HG03097 (cell line): ENCODE data around the gene PLXNB2.

ENCODE experiments used
- ATAC-seq: cut with Tn5 transposase; IDR thresholded peaks from one replicate; pipeline ENCODE4 v1.9.1; 2021; ENCODE audit not compliant: unreplicated experiment, low FRiP score

PLXNB2 gene

GRCh38 chr22:50269573-50269969, 37.9 kb downstream of the PLXNB2 start:
- no peak for ATAC-seq

DNA sequence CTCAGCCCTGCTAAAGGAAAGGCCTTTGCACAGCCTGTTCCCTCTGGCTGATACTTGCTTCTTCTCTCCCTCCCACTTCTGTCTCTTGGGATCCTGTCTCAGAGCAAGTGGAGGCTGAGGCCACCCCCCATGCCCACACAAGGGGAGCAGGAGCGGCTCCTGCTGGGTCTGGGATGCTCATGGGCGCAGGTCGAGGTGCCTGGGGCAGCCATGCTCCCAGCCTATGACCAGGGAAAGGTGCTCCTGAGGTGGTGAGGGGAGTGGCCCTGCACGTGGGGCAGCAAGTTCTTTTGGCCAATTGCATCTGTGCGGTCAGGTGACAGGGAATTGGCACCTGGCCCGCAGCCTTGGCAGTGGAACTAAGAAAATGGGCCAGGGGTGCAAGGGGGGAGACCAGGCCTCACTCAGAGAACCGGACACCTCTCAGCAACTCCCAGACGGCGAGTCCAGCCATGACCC, 38.8 kb downstream of the PLXNB2 start:
- no peak for ATAC-seq

- no peak for ATAC-seq
Observed at GRCh38 chr22:50267591-50268390, 39.7 kb downstream of the PLXNB2 start.

DNA sequence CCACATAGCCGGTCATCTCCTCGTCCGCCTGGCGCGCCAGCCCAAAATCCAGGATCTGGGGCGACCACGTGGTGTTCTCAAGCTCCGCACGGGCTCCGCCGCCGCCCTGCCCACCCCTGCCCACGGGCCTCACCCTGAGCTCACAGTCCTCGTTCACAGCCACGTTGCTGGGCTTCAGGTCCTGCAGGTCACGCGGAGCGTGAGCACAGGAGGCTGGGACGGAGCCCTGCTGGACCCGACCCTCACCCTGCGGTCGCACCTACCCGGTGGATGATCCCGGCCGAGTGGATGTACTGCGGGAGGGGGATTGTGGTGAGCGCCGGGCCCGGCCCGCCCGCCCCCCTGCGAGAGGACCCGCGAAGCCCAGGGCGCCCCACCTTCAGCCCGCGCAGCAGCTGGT, 40.5 kb downstream of the PLXNB2 start:
- no peak for ATAC-seq

DNA sequence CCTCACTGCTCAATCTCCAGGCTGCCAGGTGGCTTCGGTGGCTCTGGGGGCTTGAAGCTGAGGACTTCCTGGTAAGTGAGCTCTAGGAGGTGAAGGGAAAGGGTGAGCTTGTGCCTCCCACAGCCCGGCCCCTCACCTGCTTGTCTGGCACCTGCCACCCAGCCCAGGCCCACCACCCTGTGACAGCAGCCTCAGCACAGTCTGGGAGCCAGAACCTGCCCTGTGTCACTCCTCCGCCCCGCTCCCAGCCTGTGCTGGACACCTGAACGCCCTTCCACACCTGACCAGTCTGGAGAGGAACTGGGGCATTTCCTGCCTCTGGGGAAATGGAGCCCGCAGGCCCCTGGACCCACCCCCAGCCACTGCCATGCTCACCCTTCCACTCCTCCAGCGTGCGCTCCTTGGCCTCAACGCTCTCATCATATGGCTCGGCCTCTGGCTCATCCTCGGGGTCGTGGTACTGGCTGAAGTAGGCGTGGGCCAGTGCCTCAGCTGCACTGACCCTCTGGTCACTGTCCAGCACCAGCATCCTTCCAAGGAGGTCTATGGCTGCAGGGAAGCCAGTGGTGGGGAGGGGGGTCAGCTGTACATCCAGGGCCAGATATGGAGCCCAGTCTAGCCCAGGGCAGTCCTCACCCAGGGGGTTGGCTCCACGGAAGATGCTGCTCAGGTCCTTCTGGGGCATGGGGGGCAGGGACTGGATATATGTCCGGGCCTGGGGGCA, 42.3 kb downstream of the PLXNB2 start:
- ATAC-seq, result no peak

GRCh38 chr22:50264104-50264745, 43.2 kb downstream of the PLXNB2 start:
- ATAC-seq, result no peak

GRCh38 chr22:50262973-50263617, 44.4 kb downstream of the PLXNB2 start:
- no peak for ATAC-seq

DNA sequence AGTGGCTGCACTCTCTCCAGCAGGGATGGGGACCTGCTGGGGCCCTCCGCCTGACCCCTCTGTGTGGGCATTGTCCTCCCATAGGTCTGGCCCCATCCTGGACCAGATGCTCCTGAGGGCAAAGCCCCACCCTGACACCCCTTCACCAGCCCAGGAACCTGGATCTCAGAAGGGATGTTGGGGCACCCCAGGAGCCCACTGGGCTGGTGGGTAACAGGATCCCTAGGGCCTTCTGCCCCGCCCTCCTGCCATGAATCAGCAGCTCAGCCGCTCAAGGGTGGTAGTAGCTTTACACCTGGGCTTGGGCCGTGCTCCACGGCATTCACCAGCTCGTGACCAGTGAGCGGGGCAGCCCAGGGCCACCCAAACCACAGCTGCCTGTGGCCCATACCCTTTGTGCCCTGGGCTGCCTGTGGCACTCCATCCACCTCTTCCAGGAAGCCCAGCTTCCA, 45.0 kb downstream of the PLXNB2 start:
- ATAC-seq, result no peak

- no peak for ATAC-seq
Observed at GRCh38 chr22:50261615-50262459, 45.6 kb downstream of the PLXNB2 start, which contains the start of gene MAPK12. Gene MAPK12 (minus strand): TSS chr22:50261683. CDS start chr22:50261509, 174 bp downstream.

DNA sequence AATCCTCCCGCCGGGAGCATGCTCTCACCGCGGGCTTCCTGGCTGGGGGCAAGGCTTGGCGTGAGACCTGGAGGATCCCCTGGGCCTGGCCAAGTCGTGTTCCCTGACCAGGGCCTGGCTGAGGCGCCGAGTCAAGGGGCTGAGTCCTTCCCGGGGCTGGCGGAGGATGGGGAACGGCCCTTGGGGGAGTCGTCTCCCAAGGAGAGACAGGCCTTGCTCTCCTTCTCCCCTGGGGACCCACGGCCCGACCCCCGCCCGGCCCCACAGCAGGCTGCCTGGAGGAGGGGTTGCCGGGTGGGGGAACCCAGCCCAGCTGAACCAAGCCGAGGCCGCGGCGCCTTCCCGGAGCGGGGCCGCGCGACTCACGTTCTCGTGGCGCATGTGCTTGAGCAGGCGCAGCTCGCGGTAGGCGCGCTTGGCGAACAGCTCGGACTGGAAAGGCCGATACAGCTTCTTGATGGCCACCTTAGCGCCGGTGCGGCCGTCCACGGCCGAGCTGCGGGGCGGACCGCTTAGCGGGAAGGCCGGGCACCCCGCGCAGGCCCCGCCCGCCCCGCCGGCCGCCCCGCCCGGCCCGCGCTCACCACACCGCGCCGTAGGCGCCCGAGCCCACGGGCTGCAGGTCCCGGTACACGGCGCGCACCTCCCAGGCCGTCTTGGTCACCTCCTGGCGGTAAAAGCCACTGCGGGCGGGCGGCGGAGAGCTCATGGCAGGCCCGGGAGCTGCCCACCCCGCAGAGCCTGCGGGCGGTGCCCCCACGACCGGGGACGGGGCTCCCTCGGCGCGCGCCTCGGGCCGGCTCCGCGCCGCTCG, 46.4 kb downstream of the PLXNB2 start:
- no peak for ATAC-seq

DNA sequence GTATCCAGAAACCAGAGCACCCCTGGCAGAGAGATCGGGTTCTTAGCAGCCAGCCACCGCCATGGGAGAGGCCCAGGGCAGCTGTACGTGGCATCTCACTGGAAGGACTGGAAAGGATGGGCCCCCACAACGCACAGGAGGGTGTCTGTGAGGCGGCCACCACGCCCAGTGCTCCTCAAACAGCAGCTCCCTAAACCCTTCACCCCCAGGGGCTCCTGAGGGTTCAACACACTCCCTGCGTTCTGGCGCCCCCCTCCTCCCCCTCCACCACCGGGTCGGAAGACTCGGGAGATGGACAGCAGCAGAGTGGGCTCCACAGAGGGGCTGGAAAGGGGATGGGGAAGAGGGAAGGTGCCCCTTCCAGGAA, 47.0 kb downstream of the PLXNB2 start:
- no peak for ATAC-seq

GRCh38 chr22:50259302-50259701, 48.1 kb downstream of the PLXNB2 start:
- no peak for ATAC-seq

DNA sequence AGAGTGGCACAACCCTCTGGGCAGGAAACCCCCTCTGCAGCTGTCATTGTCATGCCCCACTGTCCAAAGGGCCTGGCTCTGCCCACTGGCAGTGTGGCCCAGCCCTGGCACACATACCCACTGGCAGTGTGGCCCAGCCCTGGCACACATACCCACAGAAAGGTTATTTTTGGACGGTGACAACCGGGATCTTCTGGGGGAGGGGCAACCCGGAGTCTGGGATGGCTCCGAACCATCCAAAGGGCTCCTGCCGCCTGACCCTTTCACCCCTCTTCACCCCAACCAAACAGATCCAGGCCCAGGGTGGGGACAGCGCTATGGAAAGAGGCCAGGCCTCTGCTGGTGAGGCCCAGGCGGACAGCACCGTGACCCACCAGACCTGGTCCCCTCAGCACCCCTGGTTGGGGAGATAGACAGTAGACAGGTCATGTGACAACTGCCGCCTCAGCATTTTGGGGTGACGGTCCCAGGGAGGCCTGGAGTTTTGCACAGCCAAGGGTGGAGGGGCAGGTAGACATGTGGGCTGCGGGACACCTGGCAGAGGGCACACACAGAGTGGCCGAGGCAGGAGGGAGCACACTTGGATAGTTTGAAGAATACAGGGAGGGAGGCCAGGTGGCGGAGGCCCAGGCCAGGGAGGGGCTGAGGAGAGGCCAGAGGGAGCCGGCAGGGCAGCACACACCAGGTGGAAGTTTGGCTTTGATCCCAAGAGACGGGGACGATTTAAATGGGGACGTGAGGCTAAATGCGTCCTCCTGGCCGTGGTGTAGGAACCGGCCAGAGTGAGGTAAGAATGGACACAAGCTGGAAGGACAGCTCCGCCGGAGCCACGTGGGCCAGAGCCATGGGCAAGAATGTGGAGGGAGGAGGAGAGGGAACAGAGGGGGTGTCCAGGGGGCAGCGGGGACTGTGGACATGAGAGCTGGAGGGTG, 48.8 kb downstream of the PLXNB2 start:
- no peak for ATAC-seq

DNA sequence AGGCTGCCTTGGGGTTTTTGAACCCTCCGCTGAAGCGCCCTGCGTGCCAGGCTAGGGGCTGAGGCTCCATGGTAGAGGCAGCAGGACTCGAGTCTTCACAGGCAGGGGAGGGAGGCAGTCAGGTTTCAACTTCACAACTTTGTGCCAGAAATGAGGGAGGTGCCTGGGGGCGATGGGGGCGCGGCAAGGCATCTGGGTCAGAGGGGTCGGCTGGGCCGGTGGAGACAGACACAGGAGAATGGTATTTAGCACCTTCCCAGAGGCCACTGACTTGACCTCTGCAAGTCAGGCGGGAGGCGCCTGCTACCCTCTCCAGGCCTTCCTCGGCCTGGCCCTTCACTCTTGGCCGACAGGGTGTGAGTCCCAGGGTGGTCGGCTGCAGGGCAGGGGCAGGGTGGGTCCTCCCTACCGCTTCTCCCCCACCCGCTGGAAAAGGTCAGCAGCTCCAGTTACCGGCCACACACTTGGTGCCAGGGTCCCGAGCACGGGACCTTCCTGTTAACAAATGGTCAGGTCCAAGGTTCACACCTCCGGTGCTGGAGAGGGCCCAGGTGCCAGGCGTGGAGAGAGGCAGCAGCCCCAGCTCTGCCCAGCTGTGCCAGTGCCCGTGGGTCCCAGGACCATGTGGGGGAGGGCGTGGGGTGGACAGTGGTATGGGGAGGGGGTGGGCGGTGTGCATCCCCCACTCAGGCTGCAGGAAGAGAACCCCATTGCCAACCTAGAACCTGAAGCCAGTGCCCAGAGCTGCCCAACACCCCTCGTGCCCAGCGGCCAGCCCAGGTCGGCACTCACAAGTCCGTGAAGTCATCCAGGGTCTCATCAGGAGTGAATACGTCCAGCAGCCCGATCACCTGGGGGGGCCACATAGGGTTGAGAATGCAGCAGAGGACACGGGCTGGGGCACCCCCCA, 49.7 kb downstream of the PLXNB2 start:
- ATAC-seq, result no peak

DNA sequence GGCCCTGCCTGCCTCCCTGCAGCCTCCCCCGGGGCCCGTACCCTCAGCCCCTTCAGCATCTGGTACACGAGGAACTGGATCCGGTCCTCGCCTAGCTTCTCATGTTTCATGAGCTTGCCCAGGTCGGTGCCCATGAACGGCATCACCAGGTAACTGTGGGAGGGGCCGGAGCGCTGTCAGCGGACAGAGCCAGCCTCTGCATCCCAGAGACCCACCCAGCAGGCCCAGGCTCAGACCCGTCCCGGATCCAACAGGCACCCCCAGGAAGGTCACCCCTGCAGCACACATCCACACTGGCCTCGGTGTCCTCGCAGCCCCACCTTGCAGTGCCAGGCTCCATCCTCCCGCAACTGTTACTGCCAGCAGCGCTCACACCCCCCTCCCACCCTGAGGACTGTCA, 50.4 kb downstream of the PLXNB2 start:
- no peak for ATAC-seq

GRCh38 chr22:50256258-50256862, 51.1 kb downstream of the PLXNB2 start:
- ATAC-seq, result no peak

DNA sequence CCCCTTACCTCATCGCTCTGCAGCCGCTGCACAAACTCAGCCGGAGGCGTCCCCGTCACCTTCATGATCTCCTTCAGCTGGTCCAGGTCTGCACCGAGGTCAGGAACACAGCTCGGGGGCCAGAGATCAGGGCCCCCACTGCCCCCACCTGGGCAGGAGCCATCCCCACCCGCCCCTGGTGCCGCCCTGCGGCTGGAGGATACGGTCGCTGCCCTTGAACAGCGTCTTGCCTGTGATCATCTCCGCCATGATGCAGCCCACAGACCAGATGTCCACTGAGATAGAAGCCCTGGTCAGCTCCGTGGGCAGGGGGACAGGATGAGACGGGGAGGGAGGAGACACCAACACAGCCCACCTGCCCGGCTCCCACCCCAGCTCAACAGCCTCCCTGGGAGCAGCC, 51.8 kb downstream of the PLXNB2 start:
- no peak for ATAC-seq
